HG03139 (cell line): ENCODE data around the gene CCDC157.
"Not testable (repeated sequence)": the region's sequence is repeated elsewhere in the genome, so short reads cannot be mapped to it uniquely, and the experiment has no call there.

Experiments
- ATAC-seq: cut with Tn5 transposase; IDR thresholded peaks from one replicate; pipeline ENCODE4 v1.9.1; 2021; ENCODE audit not compliant: unreplicated experiment

CCDC157 gene

GRCh38 chr22:30325724-30326254, 31.0 kb upstream of the CCDC157 start:
- ATAC-seq: no peak

- ATAC-seq: peak; percentile 25
Observed at GRCh38 chr22:30326255-30326705, 30.5 kb upstream of the CCDC157 start.

- ATAC-seq: peak; percentile 83
Observed at GRCh38 chr22:30326706-30327362, 30.0 kb upstream of the CCDC157 start, which contains the start of gene TBC1D10A. TSS of gene TBC1D10A (minus strand) at chr22:30326941. CDS start at chr22:30326881, 60 bp downstream.

- ATAC-seq: no peak
Observed at GRCh38 chr22:30327864-30328345, 28.9 kb upstream of the CCDC157 start.

GRCh38 chr22:30328466-30329049, 28.2 kb upstream of the CCDC157 start:
- ATAC-seq: no peak

GRCh38 chr22:30332551-30332950, 24.3 kb upstream of the CCDC157 start:
- ATAC-seq: no peak

GRCh38 chr22:30332994-30333706, 23.7 kb upstream of the CCDC157 start:
- ATAC-seq: no peak

- no peak for ATAC-seq
Observed at GRCh38 chr22:30333707-30334087, 23.1 kb upstream of the CCDC157 start.

- no peak for ATAC-seq
Observed at GRCh38 chr22:30334646-30335045, 22.2 kb upstream of the CCDC157 start.

GRCh38 chr22:30335236-30335635, 21.6 kb upstream of the CCDC157 start:
- ATAC-seq: no peak

- ATAC-seq: no peak
Observed at GRCh38 chr22:30336752-30337460, 19.9 kb upstream of the CCDC157 start.

GRCh38 chr22:30337461-30337778, 19.4 kb upstream of the CCDC157 start:
- ATAC-seq: no peak

- ATAC-seq: not testable (repeated sequence)
Observed at GRCh38 chr22:30338341-30338740, 18.5 kb upstream of the CCDC157 start.

GRCh38 chr22:30338802-30339201, 18.0 kb upstream of the CCDC157 start:
- no peak for ATAC-seq

GRCh38 chr22:30340911-30341685, 15.7 kb upstream of the CCDC157 start:
- no peak for ATAC-seq

GRCh38 chr22:30344447-30345200, 12.2 kb upstream of the CCDC157 start:
- ATAC-seq: no peak

GRCh38 chr22:30347255-30347892, 9.4 kb upstream of the CCDC157 start:
- no peak for ATAC-seq

- ATAC-seq: no peak
Observed at GRCh38 chr22:30348404-30348803, 8.4 kb upstream of the CCDC157 start.

- ATAC-seq: no peak
Observed at GRCh38 chr22:30348809-30349208, 8.0 kb upstream of the CCDC157 start.
